HEK293 (cell line): Measurements from ENCODE around the gene PITPNC1.

Experiments
- CTCF ChIA-PET: fragments of 350-600 bp; formaldehyde crosslinking; extraction: SDS; loops from one replicate; lab custom pipeline; 2021; ENCODE audit warnings: antibody characterized with exemption; lab: Yijun Ruan, JAX
- POLR2A ChIA-PET: fragments of 300-600 bp; formaldehyde crosslinking; extraction: SDS; loops from one replicate; lab custom pipeline; 2020; ENCODE audit warnings: antibody characterized with exemption, inconsistent platforms; lab: Yijun Ruan, JAX
- H3K27ac ChIP-seq: fragments of 200-500 bp; sonication (Bioruptor generic); 2 replicates; pipeline ENCODE4 v1.5.1; 2014; ENCODE audit warnings: low read depth, low read length, control low read depth, inconsistent platforms; ENCODE audit errors: extremely low read depth
- H3K36me3 ChIP-seq, 2 experiments: fragments of 200-500 bp in 1 of 2; sonication (Bioruptor generic) in 1 of 2; 1 replicate in 1 of 2; 2 replicates in 1 of 2; pipeline ENCODE4 v1.5.1; 2014 to 2017; ENCODE audit warnings: inconsistent platforms in 2 of 2, low read length in 2 of 2; ENCODE audit not compliant: control insufficient read depth in 2 of 2, insufficient read depth in 1 of 2
- H3K4me1 ChIP-seq: fragments of 200-500 bp; sonication (Bioruptor generic); 2 replicates; pipeline ENCODE4 v1.5.1; 2014; ENCODE audit warnings: mild to moderate bottlenecking, low read length, inconsistent platforms; ENCODE audit not compliant: control insufficient read depth, insufficient read depth
- H3K4me3 ChIP-seq: 2 replicates; pipeline ENCODE4 v1.5.1; 2011; ENCODE audit warnings: low read depth, mild to moderate bottlenecking, control low read depth, low read length, moderate library complexity
- H3K9me3 ChIP-seq: fragments of 200-500 bp; sonication (Bioruptor generic); 2 replicates; pipeline ENCODE4 v1.5.1; 2014; ENCODE audit warnings: low read depth, low read length, inconsistent platforms; ENCODE audit not compliant: control insufficient read depth, insufficient read depth
- KLF1 ChIP-seq: fragments of 450-650 bp; formaldehyde crosslinking; IDR thresholded peaks from 2 replicates; pipeline ENCODE4 v1.5.1; 2016; ENCODE audit warnings: missing biosample characterization, missing genetic modification characterization
- MEIS1 ChIP-seq: sonication (generic); formaldehyde crosslinking; IDR thresholded peaks from 2 replicates; pipeline ENCODE4 v1.8.1; 2022; ENCODE audit warnings: missing genetic modification reagents, mild to moderate bottlenecking, borderline replicate concordance
- PRDM2 ChIP-seq: fragments of 450-650 bp; formaldehyde crosslinking; IDR thresholded peaks from 2 replicates; pipeline ENCODE4 v1.5.1; 2016; ENCODE audit warnings: missing biosample characterization, missing genetic modification characterization, borderline replicate concordance
- PRDM6 ChIP-seq: fragments of 450-650 bp; formaldehyde crosslinking; IDR thresholded peaks from 2 replicates; pipeline ENCODE4 v1.5.1; 2017; ENCODE audit warnings: missing biosample characterization, missing genetic modification characterization
- SALL2 ChIP-seq: fragments of 450-650 bp; formaldehyde crosslinking; IDR thresholded peaks from 2 replicates; pipeline ENCODE4 v1.5.0; 2017; ENCODE audit warnings: missing biosample characterization, mild to moderate bottlenecking, missing genetic modification characterization, borderline replicate concordance
- TRIM28 ChIP-seq: IDR thresholded peaks from 2 replicates; pipeline ENCODE4 v1.6.1; 2011; ENCODE audit warnings: low read length, control low read depth, borderline replicate concordance
- WT1 ChIP-seq: fragments of 450-650 bp; formaldehyde crosslinking; IDR thresholded peaks from 2 replicates; pipeline ENCODE4 v1.5.1; 2016; ENCODE audit warnings: missing biosample characterization, missing genetic modification characterization
- YY1 ChIP-seq: fragments of 450-650 bp; formaldehyde crosslinking; IDR thresholded peaks from 2 replicates; pipeline ENCODE4 v1.5.1; 2018; ENCODE audit warnings: missing biosample characterization, missing genetic modification characterization
- ZEB2 ChIP-seq: fragments of 450-650 bp; formaldehyde crosslinking; IDR thresholded peaks from 2 replicates; pipeline ENCODE4 v1.5.1; 2016; ENCODE audit warnings: missing biosample characterization, missing genetic modification characterization
- ZNF138 ChIP-seq: fragments of 450-650 bp; formaldehyde crosslinking; IDR thresholded peaks from 2 replicates; pipeline ENCODE4 v1.5.1; 2016; ENCODE audit warnings: missing biosample characterization, missing genetic modification characterization, borderline replicate concordance
- ZNF175 ChIP-seq: fragments of 450-650 bp; formaldehyde crosslinking; IDR thresholded peaks from 2 replicates; pipeline ENCODE4 v1.5.1; 2016; ENCODE audit warnings: missing biosample characterization, missing genetic modification characterization
- ZNF211 ChIP-seq: fragments of 450-650 bp; formaldehyde crosslinking; IDR thresholded peaks from 2 replicates; pipeline ENCODE4 v1.5.1; 2016; ENCODE audit warnings: low read depth, missing biosample characterization, missing genetic modification characterization
- ZNF404 ChIP-seq: fragments of 450-650 bp; formaldehyde crosslinking; IDR thresholded peaks from 2 replicates; pipeline ENCODE4 v1.5.1; 2017; ENCODE audit warnings: missing biosample characterization, missing genetic modification characterization
- ZNF416 ChIP-seq: fragments of 450-650 bp; formaldehyde crosslinking; IDR thresholded peaks from 2 replicates; pipeline ENCODE4 v1.5.1; 2016; ENCODE audit warnings: missing biosample characterization, missing genetic modification characterization
- ZNF585B ChIP-seq: fragments of 450-650 bp; formaldehyde crosslinking; IDR thresholded peaks from 2 replicates; pipeline ENCODE4 v1.5.1; 2016; ENCODE audit warnings: missing biosample characterization, missing genetic modification characterization
- ZNF621 ChIP-seq: fragments of 450-650 bp; formaldehyde crosslinking; IDR thresholded peaks from 2 replicates; pipeline ENCODE4 v1.5.1; 2017; ENCODE audit warnings: missing biosample characterization, missing genetic modification characterization
- ZNF624 ChIP-seq: fragments of 450-650 bp; formaldehyde crosslinking; IDR thresholded peaks from 2 replicates; pipeline ENCODE4 v1.5.1; 2017; ENCODE audit warnings: missing biosample characterization, missing genetic modification characterization
- ZNF626 ChIP-seq: fragments of 450-650 bp; sonication (Bioruptor Pico); formaldehyde crosslinking; IDR thresholded peaks from 2 replicates; pipeline ENCODE4 v1.5.1; 2018; ENCODE audit warnings: missing biosample characterization, missing genetic modification characterization, inconsistent platforms
- ZNF701 ChIP-seq: fragments of 450-650 bp; formaldehyde crosslinking; IDR thresholded peaks from 2 replicates; pipeline ENCODE4 v1.5.1; 2016; ENCODE audit warnings: missing biosample characterization, missing genetic modification characterization
- ZNF76 ChIP-seq: fragments of 450-650 bp; formaldehyde crosslinking; IDR thresholded peaks from 2 replicates; pipeline ENCODE4; 2016; ENCODE audit warnings: low read depth, missing biosample characterization, missing genetic modification characterization, borderline replicate concordance
- ZNF837 ChIP-seq: fragments of 450-650 bp; formaldehyde crosslinking; IDR thresholded peaks from 2 replicates; pipeline ENCODE4 v1.5.1; 2016; ENCODE audit warnings: missing biosample characterization, missing genetic modification characterization
- ZSCAN23 ChIP-seq: fragments of 450-650 bp; formaldehyde crosslinking; IDR thresholded peaks from 2 replicates; pipeline ENCODE4 v1.5.1; 2016; ENCODE audit warnings: missing biosample characterization, missing genetic modification characterization
- TF ChIP-seq, protein P1 (sequence below): fragments of 450-650 bp; formaldehyde crosslinking; IDR thresholded peaks from 2 replicates; pipeline ENCODE4 v1.5.1; 2016; ENCODE audit warnings: missing biosample characterization, missing genetic modification characterization
- TF ChIP-seq, protein P2 (sequence below): fragments of 450-650 bp; formaldehyde crosslinking; IDR thresholded peaks from 2 replicates; pipeline ENCODE4 v1.5.1; 2017; ENCODE audit warnings: missing biosample characterization, missing genetic modification characterization
- TF ChIP-seq, protein P3 (sequence below): fragments of 450-650 bp; formaldehyde crosslinking; IDR thresholded peaks from 2 replicates; pipeline ENCODE4 v1.5.1; 2016; ENCODE audit warnings: missing biosample characterization, missing genetic modification characterization, borderline replicate concordance

The PITPNC1 gene

GRCh38 chr17:67415291-67415690, 38.2 kb downstream of the PITPNC1 start:
- ChIA-PET CTCF (no interaction called here), POLR2A (no interaction called here)
- Histone ChIP-seq H3K4me1 (no peaks in the 10 kb centered on the region), H3K4me3 (no peak overlapping the region), H3K9me3 (no peaks in the 10 kb centered on the region), H3K36me3 (no peaks in the 10 kb centered on the region), H3K27ac (no peak overlapping the region)
- no peak for TF ChIP-seq PRDM6 (tag by site-specific recombination)
- TF ChIP-seq PRDM2, result no peak
- TF ChIP-seq ZNF416 (tag by site-specific recombination), result no peak
- TF ChIP-seq, protein P1, sequence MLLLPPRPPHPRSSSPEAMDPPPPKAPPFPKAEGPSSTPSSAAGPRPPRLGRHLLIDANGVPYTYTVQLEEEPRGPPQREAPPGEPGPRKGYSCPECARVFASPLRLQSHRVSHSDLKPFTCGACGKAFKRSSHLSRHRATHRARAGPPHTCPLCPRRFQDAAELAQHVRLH (tag by site-specific recombination), result no peak
- no peak for TF ChIP-seq YY1
- TF ChIP-seq ZEB2 (tag by site-specific recombination), result no peak
- no peak for TF ChIP-seq ZSCAN23 (tag by site-specific recombination)
- TF ChIP-seq ZNF701 (tag by site-specific recombination), result no peak
- TF ChIP-seq, protein P2, sequence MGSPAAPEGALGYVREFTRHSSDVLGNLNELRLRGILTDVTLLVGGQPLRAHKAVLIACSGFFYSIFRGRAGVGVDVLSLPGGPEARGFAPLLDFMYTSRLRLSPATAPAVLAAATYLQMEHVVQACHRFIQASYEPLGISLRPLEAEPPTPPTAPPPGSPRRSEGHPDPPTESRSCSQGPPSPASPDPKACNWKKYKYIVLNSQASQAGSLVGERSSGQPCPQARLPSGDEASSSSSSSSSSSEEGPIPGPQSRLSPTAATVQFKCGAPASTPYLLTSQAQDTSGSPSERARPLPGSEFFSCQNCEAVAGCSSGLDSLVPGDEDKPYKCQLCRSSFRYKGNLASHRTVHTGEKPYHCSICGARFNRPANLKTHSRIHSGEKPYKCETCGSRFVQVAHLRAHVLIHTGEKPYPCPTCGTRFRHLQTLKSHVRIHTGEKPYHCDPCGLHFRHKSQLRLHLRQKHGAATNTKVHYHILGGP (tag by site-specific recombination), result no peak
- TF ChIP-seq WT1 (tag by site-specific recombination), result no peak
- no peak for TF ChIP-seq ZNF837
- no peak for TF ChIP-seq ZNF624
- TF ChIP-seq ZNF76 (tag by site-specific recombination), result no peak
- TF ChIP-seq ZNF585B (tag by site-specific recombination), result no peak
- TF ChIP-seq MEIS1 (CRISPR knock-in tag), result no peak
- no peak for TF ChIP-seq ZNF211 (tag by site-specific recombination)
- no peak for TF ChIP-seq ZNF626

DNA sequence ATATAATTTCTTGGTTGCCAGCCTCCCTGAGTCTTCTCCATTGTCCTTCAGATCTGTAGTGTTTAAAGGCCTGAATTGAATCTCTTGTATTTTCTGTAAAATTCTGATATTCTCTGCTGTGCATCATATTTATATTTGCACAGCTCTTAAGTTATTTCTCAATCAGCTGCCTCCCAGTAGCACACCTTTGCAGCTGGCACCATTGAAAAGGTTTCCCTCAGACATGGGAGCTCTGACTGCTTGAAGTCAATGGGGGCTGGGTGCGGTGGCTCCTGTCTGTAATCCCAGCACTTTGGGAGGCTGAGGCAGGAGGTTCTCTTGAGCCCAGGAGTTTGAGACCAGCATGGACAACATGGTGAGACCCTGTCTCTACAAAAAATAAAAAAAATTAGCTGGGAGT, 40.4 kb downstream of the PITPNC1 start:
- CTCF ChIA-PET, result no interaction called here
- TF ChIP-seq ZNF175 (tag by site-specific recombination), result no peak
- TF ChIP-seq, protein P3, sequence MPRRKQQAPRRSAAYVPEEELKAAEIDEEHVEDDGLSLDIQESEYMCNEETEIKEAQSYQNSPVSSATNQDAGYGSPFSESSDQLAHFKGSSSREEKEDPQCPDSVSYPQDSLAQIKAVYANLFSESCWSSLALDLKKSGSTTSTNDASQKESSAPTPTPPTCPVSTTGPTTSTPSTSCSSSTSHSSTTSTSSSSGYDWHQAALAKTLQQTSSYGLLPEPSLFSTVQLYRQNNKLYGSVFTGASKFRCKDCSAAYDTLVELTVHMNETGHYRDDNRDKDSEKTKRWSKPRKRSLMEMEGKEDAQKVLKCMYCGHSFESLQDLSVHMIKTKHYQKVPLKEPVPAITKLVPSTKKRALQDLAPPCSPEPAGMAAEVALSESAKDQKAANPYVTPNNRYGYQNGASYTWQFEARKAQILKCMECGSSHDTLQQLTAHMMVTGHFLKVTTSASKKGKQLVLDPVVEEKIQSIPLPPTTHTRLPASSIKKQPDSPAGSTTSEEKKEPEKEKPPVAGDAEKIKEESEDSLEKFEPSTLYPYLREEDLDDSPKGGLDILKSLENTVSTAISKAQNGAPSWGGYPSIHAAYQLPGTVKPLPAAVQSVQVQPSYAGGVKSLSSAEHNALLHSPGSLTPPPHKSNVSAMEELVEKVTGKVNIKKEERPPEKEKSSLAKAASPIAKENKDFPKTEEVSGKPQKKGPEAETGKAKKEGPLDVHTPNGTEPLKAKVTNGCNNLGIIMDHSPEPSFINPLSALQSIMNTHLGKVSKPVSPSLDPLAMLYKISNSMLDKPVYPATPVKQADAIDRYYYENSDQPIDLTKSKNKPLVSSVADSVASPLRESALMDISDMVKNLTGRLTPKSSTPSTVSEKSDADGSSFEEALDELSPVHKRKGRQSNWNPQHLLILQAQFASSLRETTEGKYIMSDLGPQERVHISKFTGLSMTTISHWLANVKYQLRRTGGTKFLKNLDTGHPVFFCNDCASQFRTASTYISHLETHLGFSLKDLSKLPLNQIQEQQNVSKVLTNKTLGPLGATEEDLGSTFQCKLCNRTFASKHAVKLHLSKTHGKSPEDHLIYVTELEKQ (tag by site-specific recombination), result no peak
- no peak for TF ChIP-seq ZNF138
- TF ChIP-seq MEIS1 (CRISPR knock-in tag), result no peak
- no peak for TF ChIP-seq ZNF621
- TF ChIP-seq SALL2 (tag by site-specific recombination), result no peak
- no peak for TF ChIP-seq KLF1 (tag by site-specific recombination)
- TF ChIP-seq TRIM28, result no peak
- no peak for TF ChIP-seq ZNF404 (tag by site-specific recombination)

More for the DNA sequence above, 40.4 kb downstream of the PITPNC1 start:
- H3K27ac ChIP-seq, result no peak overlapping the region
- no peaks in the 10 kb centered on the region for H3K9me3 ChIP-seq
- POLR2A ChIA-PET, result no interaction called here
- H3K36me3 ChIP-seq, result no peaks in the 10 kb centered on the region
- H3K4me3 ChIP-seq, result no peak overlapping the region
- peaks cover 5% of the 10 kb centered on the region; the same call in 1 of the 2 replicates for H3K4me1 ChIP-seq
